HepG2 (cell line): ENCODE measurements around the gene HINFP. TPM values are rescaled to one million over a fixed set of nuclear protein-coding genes. Genes with fewer than 3 reads are reported as not detected.

Source experiments
- FOXC1 ChIP-seq: sonication (generic); formaldehyde crosslinking; IDR thresholded peaks from 2 replicates; pipeline ENCODE4 v1.8.0; 2022; ENCODE audit warnings: mild to moderate bottlenecking, missing genetic modification reagents, borderline replicate concordance
- GATAD2A ChIP-seq: IDR thresholded peaks from 2 replicates; pipeline ENCODE4 v1.6.1; 2016
- HDAC2 ChIP-seq: sonication (generic); formaldehyde crosslinking; IDR thresholded peaks from 2 replicates; pipeline ENCODE4 v1.4.0; 2020; ENCODE audit warnings: missing genetic modification reagents
- HES4 ChIP-seq: sonication (generic); formaldehyde crosslinking; IDR thresholded peaks from 2 replicates; pipeline ENCODE4 v1.9.0; 2021; ENCODE audit warnings: mild to moderate bottlenecking, missing genetic modification reagents, borderline replicate concordance
- JDP2 ChIP-seq: sonication (generic); formaldehyde crosslinking; IDR thresholded peaks from 2 replicates; pipeline ENCODE4 v1.8.1; 2022; ENCODE audit warnings: missing genetic modification reagents, borderline replicate concordance
- MIER3 ChIP-seq: IDR thresholded peaks from 2 replicates; pipeline ENCODE4 v1.6.1; 2016; ENCODE audit warnings: missing compliant biosample characterization, borderline replicate concordance
- NFE2 ChIP-seq: sonication (generic); formaldehyde crosslinking; IDR thresholded peaks from 2 replicates; pipeline ENCODE4 v1.4.0; 2020; ENCODE audit warnings: missing genetic modification reagents
- PCBP1 ChIP-seq: fragments of 200-400 bp; formaldehyde crosslinking; IDR thresholded peaks from 2 replicates; pipeline ENCODE4 v1.6.1; 2017; ENCODE audit warnings: mild to moderate bottlenecking, low read depth, low read length, borderline replicate concordance
- POLR2AphosphoS5 ChIP-seq: IDR thresholded peaks from 2 replicates; pipeline ENCODE4 v1.6.1; 2012; ENCODE audit warnings: low read depth, low read length
- RFX3 ChIP-seq: IDR thresholded peaks from 2 replicates; pipeline ENCODE4 v1.6.1; 2016; ENCODE audit warnings: missing biosample characterization, missing genetic modification reagents
- SIX1 ChIP-seq: sonication (generic); formaldehyde crosslinking; IDR thresholded peaks from 2 replicates; pipeline ENCODE4 v1.4.0; 2020; ENCODE audit warnings: missing genetic modification reagents, borderline replicate concordance
- TARDBP ChIP-seq: sonication (generic); formaldehyde crosslinking; IDR thresholded peaks from 2 replicates; pipeline ENCODE4 v1.8.0; 2022; ENCODE audit warnings: mild to moderate bottlenecking, missing genetic modification reagents
- ZNF101 ChIP-seq: sonication (generic); formaldehyde crosslinking; IDR thresholded peaks from 2 replicates; pipeline ENCODE4 v1.4.0; 2020; ENCODE audit warnings: mild to moderate bottlenecking, low read depth, missing genetic modification reagents, borderline replicate concordance
- ZNF143 ChIP-seq: sonication (generic); formaldehyde crosslinking; IDR thresholded peaks from 2 replicates; pipeline ENCODE4 v1.4.0; 2020; ENCODE audit warnings: missing genetic modification reagents
- ZNF232 ChIP-seq: sonication (generic); formaldehyde crosslinking; IDR thresholded peaks from 2 replicates; pipeline ENCODE4 v1.4.0; 2020; ENCODE audit warnings: missing genetic modification reagents, borderline replicate concordance
- ZNF251 ChIP-seq: sonication (generic); formaldehyde crosslinking; IDR thresholded peaks from 2 replicates; pipeline ENCODE4 v1.9.0; 2021; ENCODE audit warnings: mild to moderate bottlenecking, missing genetic modification reagents
- ZNF557 ChIP-seq: sonication (generic); formaldehyde crosslinking; IDR thresholded peaks from 2 replicates; pipeline ENCODE4 v1.4.0; 2020; ENCODE audit warnings: missing genetic modification reagents
- ZNF747 ChIP-seq: sonication (generic); formaldehyde crosslinking; IDR thresholded peaks from 2 replicates; pipeline ENCODE4 v1.8.1; 2023; ENCODE audit warnings: missing genetic modification reagents, mild to moderate bottlenecking, borderline replicate concordance
- polyA plus RNA-seq, 8 experiments: library from polyadenylated mRNA; depleted of rRNA in 3 of 8; stranded (reverse) in 7 of 8; unstranded in 1 of 8; fragments of >200 nt; fragmentation: Illumina TruSeq in 4 of 8; extraction: Trizol in 4 of 8; gene quantifications; 2 replicates each; pipeline versions ENCODE4 v1.2.1 to v1.2.3, GENCODE V29; 2011 to 2016; ENCODE audit warnings: low read depth in 4 of 8, missing spikeins in 1 of 8, mixed read lengths in 1 of 8; ENCODE audit not compliant: insufficient read depth in 1 of 8
- total RNA-seq, 5 experiments: library from RNA; depleted of rRNA; stranded (reverse); fragments of >200 nt; fragmentation: Illumina TruSeq; extraction: Trizol; gene quantifications; 2 replicates each; pipeline ENCODE4 v1.2.3, GENCODE V29; 2016; ENCODE audit warnings: low read depth in 1 of 5
- TF ChIP-seq, protein P1 (sequence below): sonication (generic); formaldehyde crosslinking; conservative IDR thresholded peaks from 2 replicates; pipeline ENCODE4 v1.4.0; 2020; ENCODE audit warnings: mild to moderate bottlenecking, missing genetic modification reagents, moderate library complexity
- TF ChIP-seq, protein P2 (sequence below), 2 experiments: sonication (generic) in 1 of 2; formaldehyde crosslinking in 1 of 2; IDR thresholded peaks; 2 replicates each; pipeline versions ENCODE4 v1.6.1 to v1.9.0; 2014 to 2022; ENCODE audit warnings: antibody characterized with exemption in 1 of 2, borderline replicate concordance in 1 of 2, inconsistent platforms in 1 of 2, low read depth in 1 of 2, missing genetic modification reagents in 1 of 2

The HINFP gene
- total and polyA plus RNA-seq, 2 of the 13 experiments (the other 11 are each of a cell fraction or from before 2014, with no cell fraction given): 15.1 to 21.4 TPM

DNA sequence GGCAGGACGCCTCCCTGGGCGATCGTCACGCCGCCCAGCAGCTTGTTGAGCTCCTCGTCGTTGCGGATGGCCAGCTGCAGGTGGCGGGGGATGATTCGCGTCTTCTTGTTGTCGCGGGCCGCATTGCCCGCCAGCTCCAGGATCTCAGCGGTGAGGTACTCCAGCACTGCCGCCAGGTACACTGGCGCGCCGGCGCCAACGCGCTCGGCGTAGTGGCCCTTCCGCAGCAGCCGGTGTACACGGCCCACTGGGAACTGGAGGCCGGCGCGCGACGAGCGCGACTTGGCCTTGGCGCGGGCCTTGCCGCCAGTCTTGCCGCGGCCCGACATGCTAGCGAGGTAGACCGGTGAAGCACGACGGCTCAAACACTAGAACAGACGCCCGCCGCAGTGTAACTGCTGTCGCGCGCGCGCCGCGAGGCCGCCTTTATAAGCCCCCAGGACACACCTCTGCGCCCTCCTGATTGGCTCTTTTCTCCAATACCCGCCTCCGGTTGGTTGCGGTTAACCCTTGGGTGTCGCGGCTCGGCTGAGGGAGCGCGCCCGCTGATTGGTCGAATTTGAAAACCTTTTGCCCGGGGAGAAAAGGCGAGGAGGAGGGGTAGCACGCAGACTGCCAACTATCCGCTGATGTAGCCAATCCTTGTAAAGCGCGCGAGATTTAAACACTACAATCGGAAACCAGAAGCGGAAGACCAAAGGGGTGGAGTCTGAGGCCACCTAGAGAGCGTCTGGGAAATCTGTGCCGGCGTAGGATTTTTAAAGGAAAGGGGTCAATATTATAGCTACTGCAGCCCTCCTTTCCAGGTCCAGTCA lies 26.1 kb upstream of the HINFP start (continued):
- TF ChIP-seq, protein P1, sequence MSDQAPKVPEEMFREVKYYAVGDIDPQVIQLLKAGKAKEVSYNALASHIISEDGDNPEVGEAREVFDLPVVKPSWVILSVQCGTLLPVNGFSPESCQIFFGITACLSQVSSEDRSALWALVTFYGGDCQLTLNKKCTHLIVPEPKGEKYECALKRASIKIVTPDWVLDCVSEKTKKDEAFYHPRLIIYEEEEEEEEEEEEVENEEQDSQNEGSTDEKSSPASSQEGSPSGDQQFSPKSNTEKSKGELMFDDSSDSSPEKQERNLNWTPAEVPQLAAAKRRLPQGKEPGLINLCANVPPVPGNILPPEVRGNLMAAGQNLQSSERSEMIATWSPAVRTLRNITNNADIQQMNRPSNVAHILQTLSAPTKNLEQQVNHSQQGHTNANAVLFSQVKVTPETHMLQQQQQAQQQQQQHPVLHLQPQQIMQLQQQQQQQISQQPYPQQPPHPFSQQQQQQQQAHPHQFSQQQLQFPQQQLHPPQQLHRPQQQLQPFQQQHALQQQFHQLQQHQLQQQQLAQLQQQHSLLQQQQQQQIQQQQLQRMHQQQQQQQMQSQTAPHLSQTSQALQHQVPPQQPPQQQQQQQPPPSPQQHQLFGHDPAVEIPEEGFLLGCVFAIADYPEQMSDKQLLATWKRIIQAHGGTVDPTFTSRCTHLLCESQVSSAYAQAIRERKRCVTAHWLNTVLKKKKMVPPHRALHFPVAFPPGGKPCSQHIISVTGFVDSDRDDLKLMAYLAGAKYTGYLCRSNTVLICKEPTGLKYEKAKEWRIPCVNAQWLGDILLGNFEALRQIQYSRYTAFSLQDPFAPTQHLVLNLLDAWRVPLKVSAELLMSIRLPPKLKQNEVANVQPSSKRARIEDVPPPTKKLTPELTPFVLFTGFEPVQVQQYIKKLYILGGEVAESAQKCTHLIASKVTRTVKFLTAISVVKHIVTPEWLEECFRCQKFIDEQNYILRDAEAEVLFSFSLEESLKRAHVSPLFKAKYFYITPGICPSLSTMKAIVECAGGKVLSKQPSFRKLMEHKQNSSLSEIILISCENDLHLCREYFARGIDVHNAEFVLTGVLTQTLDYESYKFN (CRISPR knock-in tag): peak; percentile 49
- TF ChIP-seq NFE2 (CRISPR knock-in tag) (no peak), PCBP1 (0 out of 2 replicates have a peak, but pooled peaks have one; percentile 53), POLR2AphosphoS5 (peak; percentile 99), ZNF557 (CRISPR knock-in tag) (0 out of 2 replicates have a peak, but pooled peaks have one; percentile 46), TARDBP (CRISPR knock-in tag) (peak; percentile 79), ZNF747 (peak; percentile 86), RFX3 (CRISPR knock-in tag) (no peak), ZNF101 (no peak), HDAC2 (CRISPR knock-in tag) (peak; percentile 62), JDP2 (CRISPR knock-in tag) (no peak; the same call in 1 of the 2 replicates), GATAD2A (CRISPR knock-in tag) (no peak), FOXC1 (peak; percentile 96; the same call in 1 of the 2 replicates), ZNF232 (0 out of 2 replicates have a peak, but pooled peaks have one; percentile 30), ZNF251 (CRISPR knock-in tag) (no peak), SIX1 (CRISPR knock-in tag) (no peak), HES4 (CRISPR knock-in tag) (peak; percentile 95; the same call in 1 of the 2 replicates), MIER3 (peak; percentile 59; the same call in 1 of the 2 replicates), ZNF143 (peak; percentile 54)
- TF ChIP-seq, protein P2, sequence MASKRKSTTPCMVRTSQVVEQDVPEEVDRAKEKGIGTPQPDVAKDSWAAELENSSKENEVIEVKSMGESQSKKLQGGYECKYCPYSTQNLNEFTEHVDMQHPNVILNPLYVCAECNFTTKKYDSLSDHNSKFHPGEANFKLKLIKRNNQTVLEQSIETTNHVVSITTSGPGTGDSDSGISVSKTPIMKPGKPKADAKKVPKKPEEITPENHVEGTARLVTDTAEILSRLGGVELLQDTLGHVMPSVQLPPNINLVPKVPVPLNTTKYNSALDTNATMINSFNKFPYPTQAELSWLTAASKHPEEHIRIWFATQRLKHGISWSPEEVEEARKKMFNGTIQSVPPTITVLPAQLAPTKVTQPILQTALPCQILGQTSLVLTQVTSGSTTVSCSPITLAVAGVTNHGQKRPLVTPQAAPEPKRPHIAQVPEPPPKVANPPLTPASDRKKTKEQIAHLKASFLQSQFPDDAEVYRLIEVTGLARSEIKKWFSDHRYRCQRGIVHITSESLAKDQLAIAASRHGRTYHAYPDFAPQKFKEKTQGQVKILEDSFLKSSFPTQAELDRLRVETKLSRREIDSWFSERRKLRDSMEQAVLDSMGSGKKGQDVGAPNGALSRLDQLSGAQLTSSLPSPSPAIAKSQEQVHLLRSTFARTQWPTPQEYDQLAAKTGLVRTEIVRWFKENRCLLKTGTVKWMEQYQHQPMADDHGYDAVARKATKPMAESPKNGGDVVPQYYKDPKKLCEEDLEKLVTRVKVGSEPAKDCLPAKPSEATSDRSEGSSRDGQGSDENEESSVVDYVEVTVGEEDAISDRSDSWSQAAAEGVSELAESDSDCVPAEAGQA (IDR thresholded peaks at IDR 0.05; ENCODE audit: low read depth): no peak
- TF ChIP-seq, protein P2 (CRISPR knock-in tag; IDR thresholded peaks at IDR 0.05; ENCODE audit: borderline replicate concordance): peak; percentile 77; the same call in 1 of the 2 replicates
